CD4-positive, alpha-beta T cell treated with Interleukin-2 at 100 ng/mL for 4 hours (primary cell): ENCODE results near the gene FAF2.
"Not testable (repeated sequence)": the region's sequence is repeated elsewhere in the genome, so short reads cannot be mapped to it uniquely, and the experiment has no call there.

Source experiments
- DNase-seq: peaks from one replicate; pipeline ENCODE4 v3.0.0-alpha.2; 2020; ENCODE audit warnings: low spot score

Gene FAF2

DNA sequence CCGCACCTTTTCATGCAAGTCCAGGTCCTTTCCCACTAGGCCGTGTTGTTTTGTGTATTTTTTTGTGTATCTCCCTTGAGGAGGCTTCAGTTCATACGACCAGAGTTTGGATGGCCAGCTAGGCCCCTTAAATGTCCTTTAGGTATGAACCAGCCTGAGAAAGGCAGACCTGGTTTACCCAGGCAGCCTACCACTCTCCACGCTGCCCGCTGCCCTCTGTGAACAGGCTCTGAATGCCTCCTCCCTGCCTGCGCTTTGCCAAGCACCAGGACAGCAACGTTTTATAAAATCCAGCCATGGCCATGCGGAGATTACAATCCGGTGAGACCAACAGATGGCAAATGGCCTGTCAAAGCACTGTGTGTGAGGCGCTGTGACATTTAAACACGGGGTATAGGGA is 31.2 kb upstream of the FAF2 start:
- no peak for DNase-seq

DNA sequence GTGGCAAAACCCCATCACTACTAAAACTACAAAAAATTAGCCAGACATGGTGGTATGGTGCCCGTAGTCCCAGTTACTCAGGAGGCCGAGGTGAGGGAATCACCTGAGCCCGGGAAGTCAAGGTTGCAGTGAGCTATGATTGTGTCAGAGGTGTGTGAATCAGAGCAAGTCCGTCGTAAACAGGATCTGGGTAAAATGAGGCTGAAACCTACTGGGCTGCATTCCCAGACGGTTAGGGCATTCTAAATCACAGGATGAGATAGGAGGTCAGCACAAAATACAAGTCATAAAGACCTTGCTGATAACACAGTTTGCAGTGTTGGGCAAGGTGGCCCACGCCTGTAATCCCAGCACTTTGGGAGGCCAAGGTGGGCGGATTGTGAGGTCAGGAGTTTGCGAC is 29.9 kb upstream of the FAF2 start:
- no peak for DNase-seq

DNA sequence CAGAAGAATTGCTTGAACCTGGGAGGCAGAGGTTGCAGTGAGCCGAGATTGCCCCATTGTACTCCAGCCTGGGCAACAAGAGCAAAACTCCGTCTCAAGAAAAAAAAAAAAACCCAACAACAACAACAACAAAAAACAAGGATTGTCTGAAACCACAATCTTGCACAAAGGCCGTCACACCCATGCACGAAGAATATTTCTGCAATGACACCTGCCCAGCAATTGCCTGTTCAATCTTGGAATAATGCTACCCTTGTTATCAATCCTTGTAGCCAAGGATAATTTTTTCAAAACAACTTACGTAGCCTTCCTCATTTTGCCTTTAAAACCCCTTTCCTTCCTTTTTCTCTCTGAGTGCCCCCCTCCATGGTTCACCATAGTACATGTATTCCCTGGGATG is 28.1 kb upstream of the FAF2 start:
- no peak for DNase-seq

DNA sequence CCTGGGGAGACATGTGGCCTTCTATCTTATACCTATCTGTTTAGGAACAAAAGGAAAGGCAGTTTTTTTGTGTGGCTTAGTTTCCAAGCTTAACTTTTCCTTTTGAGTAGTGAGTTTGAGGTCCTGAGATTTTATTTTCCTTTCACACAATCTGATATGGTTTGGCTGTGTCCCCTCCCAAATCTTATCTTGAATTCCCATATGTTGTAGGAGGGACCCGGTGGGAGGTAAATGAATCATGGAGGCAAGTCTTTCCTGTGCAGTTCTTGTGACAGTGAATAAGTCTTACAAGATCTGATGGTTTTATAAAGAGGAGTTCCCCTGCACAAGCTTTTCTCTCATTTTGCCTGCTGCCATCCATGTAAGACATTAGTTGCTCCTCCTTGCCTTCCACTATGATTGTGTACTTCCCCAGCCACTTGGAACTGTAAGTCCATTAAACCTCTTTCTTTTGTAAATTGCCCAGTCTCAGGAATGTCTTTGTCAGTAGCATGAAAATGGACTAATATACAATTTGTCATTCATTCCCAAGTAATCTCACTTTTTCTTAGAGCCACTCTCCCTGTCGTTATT is 27.1 kb upstream of the FAF2 start:
- no peak for DNase-seq

DNA sequence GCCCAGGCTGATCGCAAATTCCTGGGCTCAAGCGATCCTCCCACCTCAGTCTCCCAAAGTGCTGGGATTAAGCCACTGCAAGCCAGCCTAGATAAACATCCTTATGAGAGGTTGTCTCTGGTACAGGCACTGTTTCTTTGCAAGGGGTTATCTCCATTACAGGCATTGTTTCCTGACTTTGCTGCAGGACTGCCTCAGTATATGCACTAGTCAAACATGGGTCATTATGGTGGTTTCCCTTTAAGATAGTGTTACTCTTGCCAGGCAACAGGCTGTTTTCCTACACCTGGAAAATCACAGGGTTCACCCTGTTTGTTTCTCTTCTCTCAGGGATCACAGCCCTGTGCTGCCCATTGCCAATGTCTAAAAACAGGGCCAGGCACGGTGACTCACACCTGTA is 24.0 kb upstream of the FAF2 start:
- no peak for DNase-seq

DNA sequence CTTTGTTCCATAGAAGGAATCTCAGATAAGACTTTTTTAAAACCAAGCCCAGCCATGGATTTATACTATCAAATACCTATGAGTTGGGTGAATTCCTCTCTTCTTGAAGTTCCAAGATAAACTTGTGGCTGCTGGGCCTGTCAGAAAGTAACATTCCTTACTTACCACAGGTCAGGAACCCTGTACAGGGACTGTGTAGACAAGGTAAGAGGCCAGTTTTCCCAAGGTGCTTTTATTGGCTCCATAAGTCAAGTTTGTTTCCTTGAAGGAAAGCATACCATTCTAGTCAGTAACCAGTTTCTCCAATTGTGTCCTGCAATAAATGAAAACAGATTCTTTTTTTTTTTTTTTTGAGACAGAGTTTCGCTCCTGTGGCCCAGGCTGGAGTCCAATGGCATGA is 23.0 kb upstream of the FAF2 start:
- DNase-seq: no peak

DNA sequence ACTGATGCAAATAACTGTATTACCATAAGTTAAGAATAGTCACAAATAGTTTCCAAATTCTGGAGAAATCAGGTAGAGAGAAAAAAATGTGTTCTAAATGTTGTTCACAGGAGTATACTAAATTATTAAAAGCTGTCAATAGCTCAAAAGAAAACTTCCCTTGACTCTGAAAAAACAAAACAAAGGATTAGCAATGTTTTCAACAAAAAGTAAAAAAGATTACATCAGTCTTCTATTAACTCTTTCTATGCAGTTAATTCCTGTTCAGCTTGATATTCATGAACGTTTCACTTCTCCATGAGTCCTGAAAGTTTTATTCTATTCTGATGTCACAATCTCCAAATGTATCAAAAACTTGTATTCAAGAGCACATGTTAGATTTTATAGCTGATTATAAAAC is 22.4 kb upstream of the FAF2 start:
- DNase-seq: no peak

DNA sequence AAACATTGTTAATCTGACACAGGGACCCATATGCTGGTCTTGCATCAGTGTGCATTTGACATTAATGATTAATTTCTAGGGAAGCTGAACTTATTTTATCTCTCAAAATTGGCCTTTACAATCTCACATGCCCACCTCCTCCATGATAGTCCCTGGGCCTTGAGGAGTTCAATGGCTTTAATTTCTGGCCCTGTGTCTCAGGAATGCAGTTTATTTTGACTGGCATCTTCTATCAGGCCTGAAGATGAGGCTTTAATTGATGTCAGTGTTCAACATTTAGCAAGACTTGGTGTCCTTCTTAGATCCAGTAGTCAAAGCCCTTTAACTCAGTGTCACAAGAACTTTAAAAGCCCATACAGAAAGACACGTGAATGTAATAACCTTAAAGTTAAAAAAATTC is 21.3 kb upstream of the FAF2 start:
- DNase-seq: no peak

DNA sequence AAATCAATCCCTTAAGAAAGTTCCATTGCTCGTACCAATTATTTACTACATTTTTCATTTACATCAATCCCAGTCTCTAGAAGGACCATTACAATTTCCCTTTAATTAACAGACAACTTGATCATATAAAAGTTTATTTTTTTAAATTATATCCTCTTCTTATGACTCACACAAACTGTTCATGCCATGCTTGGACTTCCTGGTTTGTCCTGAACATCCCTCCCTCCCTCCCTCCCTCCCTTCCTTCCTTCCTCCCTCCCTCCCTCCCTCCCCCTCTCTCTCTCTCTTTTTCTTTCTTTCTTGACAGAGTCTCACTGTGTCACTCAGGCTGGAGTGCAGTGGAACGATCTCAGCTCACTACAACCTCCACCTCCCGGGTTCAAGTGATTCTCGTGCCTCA is 20.2 kb upstream of the FAF2 start:
- no peak for DNase-seq

DNA sequence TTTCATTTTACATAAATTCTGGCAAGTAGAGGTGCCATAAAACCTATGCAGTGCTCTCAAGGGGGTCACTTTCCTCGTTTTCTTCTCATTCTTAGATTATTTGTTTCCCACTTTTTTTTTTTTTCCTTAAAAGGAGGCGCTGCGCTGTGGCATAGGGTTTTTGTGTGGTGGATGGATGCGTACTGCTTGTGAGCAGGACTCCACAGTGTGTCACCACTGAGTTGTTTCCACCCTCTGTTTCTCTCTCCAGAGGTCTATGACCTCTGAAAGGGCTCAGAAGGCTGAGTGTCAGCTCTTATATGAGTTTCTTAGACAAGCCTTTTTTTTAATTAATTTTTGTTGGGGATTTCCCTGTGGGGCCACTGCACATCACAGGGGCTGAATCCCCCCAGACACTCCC is 18.2 kb upstream of the FAF2 start:
- no peak for DNase-seq

DNA sequence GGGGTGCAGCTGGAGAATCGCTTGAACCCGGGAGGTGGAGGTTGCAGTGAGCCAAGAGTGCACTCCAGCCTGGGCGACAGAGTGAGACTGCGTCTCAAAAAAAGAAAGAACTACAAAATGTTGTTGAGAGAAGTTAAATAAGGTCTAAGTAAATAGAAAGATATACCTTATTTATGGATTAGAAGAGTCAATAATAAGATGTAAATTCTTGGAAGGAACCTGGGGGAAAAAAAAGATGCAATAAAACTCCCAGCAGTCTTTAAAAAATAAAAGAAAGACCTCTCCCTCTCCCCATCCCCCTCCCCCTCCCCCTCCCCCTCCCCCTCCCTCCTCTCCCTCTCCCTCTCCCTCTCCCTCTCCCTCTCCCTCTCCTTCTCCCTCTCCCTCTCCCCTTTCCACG is 15.5 kb upstream of the FAF2 start:
- DNase-seq: no peak

DNA sequence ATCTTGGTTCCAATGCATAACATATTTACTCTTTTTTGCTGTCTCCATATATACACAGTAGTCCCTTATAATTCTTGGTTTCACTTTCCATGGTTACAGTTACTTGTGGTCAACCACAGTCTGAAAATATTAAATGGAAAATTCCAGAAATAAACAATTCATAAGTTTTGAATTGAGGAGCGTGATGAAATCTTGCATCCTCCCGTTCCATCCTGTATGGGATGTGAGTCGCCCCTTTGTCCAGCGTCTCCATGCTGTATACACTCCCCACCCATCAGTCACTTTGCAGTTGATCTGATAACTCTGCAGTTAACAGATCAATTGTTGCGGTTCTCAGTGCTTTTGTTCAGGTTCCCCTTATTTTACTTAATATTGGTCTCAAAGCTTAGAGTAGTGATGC is 11.5 kb upstream of the FAF2 start:
- DNase-seq: peak; percentile 23

DNA sequence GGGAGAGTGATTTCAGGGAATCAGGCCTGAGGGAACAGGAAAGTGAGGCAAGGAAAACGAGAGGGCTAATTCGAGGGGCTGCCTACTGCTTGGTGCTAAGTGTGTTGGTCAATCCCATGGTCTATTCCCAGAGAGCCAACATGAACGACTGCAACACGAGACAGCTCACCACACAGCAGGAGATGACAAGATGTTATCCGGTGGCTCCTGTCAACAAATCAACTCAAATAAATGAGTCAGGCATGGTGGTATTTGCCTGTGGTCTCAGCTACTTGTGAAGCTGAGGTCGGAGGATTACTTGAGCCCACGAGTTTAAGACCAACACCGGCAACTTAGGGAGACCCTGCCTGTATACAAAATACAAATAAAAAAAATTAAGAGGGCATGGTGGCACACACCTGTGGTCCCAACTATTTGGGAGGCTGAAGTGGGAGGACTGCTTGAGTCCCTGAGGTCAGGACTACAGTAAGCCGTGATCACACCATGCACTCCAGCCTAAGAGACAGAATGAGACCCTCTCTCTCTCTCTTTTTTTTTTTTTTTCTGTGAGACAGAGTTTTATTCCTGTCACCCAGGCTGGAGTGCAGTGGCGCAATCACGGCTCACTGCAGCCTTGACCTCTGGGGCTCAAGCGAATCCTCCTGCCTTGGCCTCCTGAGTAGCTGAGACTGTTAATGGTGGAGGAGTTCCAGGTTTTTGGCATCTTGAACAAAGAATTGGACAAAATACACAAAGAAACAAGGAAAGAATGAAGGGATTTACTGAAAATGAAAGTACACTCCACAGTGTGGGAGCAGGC is 9.0 kb upstream of the FAF2 start:
- DNase-seq: no peak

DNA sequence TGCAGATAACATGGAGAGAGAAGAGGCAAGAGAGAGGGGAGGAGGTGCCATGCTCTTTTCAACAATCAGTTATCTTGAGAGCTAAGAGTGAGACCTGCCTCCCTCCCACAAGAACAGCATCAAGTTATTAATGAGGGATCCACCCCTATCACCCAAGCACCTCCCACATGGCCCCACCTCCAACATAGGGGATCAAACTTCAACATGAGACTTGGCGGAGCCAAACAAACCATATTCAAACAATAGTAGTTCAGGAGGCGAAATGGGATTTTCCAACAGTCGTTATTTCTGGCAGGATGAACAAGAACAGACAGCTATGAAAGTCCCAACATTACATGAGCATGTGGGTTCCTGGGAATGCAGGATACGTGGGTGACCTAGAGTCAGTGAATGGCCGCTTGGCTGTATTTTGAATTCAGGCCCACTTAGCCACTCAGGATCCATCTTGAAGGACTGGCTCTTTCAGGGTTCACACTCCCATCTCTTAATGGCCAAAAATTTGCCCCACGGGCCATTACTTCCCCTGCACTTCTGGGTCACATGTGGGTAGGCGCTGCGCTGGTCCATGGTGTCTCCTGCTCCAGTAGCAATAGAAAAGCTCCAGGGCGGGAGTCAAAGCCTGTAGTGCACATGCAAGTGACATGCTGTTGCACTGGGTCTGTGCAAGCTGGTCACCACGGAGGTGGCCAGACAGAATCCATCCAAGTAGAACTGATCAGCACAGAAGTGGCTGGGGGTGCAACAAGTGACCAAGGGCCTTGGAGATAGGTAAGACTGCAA is 7.1 kb upstream of the FAF2 start:
- DNase-seq: no peak

DNA sequence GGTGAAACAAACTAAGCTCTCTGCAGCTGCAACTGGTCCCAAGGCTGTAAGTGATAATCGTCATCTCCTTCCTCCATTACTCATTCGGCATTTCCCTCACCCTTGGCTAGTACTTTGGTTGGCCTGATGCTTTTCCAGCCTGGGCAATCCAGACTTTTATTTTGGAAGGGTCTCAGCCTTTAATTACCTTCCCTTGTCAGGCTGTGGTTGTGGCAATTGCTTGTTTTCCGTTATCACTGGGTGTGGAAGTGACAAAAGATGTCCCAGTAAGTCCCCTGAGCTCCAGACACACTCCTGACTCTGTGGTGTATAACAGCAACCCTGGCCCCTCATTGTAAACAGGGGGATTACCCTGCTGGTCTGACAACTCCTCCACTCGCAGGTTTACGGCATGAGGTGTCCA is 6.3 kb upstream of the FAF2 start:
- DNase-seq: no peak

DNA sequence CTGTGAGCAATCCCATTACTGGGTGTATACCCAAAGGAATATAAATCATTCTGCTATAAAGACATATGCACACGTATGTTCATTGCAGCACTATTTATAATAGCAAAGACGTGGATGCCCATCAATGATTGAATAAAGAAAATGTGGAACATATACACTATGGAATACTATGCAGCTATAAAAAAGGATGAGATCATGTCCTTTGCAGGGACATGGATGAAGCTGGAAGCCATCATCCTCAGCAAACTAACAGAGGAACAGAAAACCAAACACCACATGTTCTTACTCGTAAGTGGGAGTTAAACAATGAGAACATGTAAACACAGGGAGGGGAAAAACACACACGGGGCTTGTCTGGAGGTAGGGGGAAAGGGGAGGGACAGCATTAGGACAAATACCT is 5.3 kb upstream of the FAF2 start:
- not testable (repeated sequence) for DNase-seq

DNA sequence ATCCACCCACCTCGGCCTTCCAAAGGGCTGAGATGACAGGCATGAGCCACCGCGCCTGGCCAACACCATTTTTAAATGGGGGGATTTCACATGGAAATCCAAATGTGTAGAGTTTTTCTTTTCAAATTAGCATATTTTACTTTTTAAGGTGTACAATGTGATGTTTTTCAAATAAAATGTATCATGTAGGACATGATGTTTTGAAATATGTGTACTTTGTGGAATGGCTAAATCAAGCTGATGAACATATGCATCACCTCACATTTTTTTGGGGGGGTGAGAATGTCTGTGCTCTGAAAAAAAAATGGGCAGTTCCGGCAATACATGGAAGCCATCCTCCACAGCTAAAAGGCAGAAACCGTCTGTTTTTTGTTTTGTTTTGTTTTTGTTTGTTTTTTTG is 3.4 kb upstream of the FAF2 start:
- DNase-seq: no peak

DNA sequence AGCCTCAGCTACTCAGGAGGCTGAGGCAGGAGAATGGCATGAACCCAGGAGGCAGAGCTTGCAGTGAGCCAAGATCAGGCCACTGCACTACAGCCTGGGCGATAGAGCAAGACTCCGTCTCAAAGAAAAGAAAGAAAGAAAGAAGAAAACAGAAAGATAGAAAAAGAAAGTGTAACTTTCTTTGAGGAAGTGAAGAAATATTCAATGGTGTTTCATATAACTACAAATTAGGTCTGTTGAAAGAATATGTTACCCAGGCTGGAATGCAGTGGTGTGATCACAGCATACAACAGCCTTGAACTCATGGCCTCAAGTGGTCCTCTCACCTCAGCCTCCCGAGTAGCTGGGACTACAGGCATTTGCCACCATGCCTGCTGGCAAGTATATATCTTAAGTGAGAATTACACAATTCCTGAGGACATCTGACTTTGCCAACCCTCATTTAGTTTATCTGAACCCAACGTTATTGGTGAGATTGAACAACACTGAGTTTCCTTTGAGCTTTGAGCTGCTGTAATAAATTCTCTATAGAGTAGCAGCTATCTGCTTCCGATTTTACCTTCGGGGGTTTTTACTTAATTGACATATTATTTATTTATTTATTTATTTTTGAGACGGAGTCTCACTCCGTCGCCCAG is 2.0 kb upstream of the FAF2 start:
- DNase-seq: no peak

DNA sequence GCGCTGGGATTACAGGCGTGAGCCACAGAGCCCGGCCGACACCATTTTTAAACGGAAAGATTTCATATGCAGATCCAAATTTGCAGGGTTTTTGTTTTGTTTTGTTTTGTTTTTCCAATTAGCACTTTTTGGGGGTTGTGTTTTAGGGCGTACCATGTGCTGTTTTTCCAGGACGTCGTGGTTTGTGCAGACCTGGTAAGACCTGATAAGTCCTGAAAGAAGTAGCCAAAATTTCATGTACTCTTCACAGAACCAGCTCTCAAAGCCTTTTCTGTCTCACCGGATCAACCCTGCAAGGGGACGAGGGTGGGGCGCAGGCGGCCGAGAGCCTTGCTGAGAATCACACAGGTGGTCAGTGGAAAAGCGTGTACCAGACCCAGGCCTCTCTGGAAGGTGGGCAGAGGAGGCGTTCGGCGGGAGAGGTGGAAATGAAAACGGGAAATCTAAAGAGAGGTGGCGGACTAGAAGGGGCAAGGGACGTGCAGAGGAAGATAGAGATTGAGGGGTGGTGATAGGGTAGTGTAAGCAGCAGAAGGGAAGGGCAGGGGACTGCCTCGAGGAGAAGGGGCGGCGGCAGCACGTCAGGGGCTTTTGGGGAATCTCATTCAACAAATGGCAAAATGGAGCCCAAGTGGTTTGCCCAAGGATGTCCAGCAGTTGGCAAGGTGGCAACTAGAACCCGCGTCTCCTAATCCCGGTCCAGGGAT is 1.1 kb upstream of the FAF2 start:
- DNase-seq: peak; percentile 4

DNA sequence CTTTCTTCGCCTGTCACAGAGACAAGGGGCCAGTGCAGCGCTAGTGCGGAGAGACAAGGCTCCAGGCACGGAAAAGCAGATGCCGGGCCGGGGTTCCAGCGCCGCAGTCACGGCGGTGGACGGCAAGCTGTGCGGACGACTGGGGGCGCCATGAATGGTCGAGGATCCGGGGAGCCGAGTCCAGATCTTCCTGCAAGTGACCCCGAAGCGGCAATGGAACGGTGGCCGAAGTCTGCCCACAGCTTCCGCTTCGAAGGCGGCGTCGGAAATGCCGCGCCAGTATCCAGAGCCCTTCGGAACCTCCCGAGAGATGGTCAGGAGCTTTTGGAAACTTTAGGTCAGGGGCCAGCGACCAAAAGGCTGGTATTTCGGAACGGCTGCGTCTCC is 601 bp upstream of the FAF2 start:
- no peak for DNase-seq

DNA sequence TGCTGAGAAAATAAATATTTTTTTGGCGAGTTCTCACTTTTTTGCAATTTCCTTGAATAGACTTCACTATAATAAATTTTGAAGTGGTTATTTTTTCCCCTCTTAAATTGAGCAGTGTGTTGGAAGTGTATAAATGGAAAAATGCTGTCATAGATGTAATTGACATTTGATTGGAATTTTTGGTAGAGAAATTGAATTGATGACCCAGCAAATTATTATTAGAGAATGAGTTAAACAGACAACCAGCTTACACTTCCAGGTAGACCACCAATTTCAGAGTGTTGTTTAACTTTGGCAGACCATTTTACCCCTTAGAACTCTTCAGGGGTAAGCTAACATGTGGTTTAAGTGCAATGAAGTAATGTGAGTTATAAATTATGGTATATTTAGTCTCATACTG is 1.9 kb downstream of the FAF2 start:
- DNase-seq: no peak

DNA sequence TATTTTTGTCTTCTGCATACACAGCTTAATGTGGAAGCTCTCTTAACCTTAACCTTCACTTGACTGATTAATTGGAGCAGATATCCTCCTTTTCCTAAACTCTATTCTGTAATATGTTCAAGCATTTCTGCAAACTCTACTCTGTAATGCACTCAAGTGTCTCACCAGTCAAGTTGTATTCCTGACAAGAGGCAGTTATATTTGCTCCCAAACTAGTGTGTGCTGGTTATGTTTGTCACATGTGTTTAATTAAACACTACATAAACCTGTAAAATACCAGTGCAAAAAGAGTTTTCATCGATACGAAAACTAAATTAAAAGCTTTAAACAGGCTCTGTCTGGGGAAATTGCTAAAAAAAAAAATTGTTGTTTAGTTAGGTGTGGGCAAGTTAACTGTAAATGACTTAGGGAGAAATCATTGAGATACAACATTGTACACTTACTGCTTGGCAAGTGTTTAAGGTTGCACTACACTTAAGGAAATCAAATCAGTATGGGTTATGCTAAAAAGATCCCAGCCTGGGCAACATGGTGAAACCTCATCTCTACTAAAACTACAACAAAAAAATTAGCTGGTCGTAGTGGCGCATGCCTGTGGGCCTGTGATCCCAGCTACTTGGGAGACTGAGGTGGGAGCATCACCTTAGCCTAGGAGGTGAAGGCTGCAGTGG is 6.7 kb downstream of the FAF2 start:
- no peak for DNase-seq
